HCT116 (cell line): ENCODE measurements around the gene DIS3L2.

ENCODE experiments used
- CBX3 ChIP-seq: IDR thresholded peaks from 2 replicates; pipeline ENCODE4 v1.6.1; 2012; ENCODE audit warnings: low read depth
- CTCF ChIP-seq, 3 experiments: fragments of 200-600 bp in 1 of 3; sonication (generic) in 1 of 3; IDR thresholded peaks in 2 of 3; conservative IDR thresholded peaks in 1 of 3; 2 replicates each; pipeline ENCODE4 v1.5.1; 2012 to 2017; ENCODE audit warnings: low read depth in 2 of 3, low read length in 2 of 3, antibody characterized with exemption in 1 of 3, borderline replicate concordance in 1 of 3, control low read depth in 1 of 3, mild to moderate bottlenecking in 1 of 3, mixed read lengths in 1 of 3, mixed run types in 1 of 3, moderate library complexity in 1 of 3; ENCODE audit not compliant: insufficient read depth in 1 of 3

GRCh38 chr2:231966886-231967285, 5.4 kb downstream of the DIS3L2 start:
- no peak for TF ChIP-seq CTCF (IDR thresholded peaks at IDR 0.05 in 2 of 3, conservative IDR thresholded peaks at IDR 0.05 in 1 of 3; ENCODE audit: borderline replicate concordance in 1 of 3, insufficient read depth in 1 of 3, low read depth in 2 of 3, low read length in 2 of 3)
- TF ChIP-seq CBX3: no peak
